ENCODE results near the gene ANO1.

- no peak for TF ChIP-seq CTCF (IDR thresholded peaks at IDR 0.05; ENCODE audit: low read depth, low read length, missing input control)
- TF ChIP-seq, protein P1, sequence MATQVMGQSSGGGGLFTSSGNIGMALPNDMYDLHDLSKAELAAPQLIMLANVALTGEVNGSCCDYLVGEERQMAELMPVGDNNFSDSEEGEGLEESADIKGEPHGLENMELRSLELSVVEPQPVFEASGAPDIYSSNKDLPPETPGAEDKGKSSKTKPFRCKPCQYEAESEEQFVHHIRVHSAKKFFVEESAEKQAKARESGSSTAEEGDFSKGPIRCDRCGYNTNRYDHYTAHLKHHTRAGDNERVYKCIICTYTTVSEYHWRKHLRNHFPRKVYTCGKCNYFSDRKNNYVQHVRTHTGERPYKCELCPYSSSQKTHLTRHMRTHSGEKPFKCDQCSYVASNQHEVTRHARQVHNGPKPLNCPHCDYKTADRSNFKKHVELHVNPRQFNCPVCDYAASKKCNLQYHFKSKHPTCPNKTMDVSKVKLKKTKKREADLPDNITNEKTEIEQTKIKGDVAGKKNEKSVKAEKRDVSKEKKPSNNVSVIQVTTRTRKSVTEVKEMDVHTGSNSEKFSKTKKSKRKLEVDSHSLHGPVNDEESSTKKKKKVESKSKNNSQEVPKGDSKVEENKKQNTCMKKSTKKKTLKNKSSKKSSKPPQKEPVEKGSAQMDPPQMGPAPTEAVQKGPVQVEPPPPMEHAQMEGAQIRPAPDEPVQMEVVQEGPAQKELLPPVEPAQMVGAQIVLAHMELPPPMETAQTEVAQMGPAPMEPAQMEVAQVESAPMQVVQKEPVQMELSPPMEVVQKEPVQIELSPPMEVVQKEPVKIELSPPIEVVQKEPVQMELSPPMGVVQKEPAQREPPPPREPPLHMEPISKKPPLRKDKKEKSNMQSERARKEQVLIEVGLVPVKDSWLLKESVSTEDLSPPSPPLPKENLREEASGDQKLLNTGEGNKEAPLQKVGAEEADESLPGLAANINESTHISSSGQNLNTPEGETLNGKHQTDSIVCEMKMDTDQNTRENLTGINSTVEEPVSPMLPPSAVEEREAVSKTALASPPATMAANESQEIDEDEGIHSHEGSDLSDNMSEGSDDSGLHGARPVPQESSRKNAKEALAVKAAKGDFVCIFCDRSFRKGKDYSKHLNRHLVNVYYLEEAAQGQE (IDR thresholded peaks at IDR 0.05) = no peak
- no peak for TF ChIP-seq RXRA (IDR thresholded peaks at IDR 0.05)
- TF ChIP-seq SP1 (IDR thresholded peaks at IDR 0.05) = no peak
- TF ChIP-seq RAD21 (IDR thresholded peaks at IDR 0.05) = no peak
- no peak for TF ChIP-seq HNF4A (conservative IDR thresholded peaks at IDR 0.05)
These were observed 53.6 kb downstream of the ANO1 start for GRCh38 chr11:70131606-70132190.

Measured in liver (tissue), 3 donors.